Measurements from ENCODE around the gene DEFB132.
"Not testable (repeated sequence)": the region's sequence is repeated elsewhere in the genome, so short reads cannot be mapped to it uniquely, and the experiment has no call there.

The DEFB132 gene

DNA sequence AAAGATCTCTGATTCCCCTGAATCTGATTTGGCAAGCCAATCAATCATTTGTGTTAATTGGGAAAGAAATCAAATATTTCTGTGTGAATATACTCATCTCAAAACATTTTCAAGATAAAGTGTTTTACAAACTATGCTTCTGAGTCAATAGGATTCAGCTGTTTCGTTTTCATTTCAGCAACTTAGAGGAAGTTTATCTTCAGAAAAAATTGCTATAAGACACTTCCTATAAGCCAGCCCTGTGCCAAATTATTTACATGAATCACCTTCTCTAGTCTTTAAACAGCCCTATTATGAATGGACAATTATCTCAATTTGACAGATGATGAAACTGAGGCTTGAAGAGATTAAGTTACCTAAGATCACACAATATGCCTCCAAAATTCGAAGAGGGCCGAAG is 19.6 kb upstream of the DEFB132 start:
- Mint-ChIP-seq H3K27me3 (peaks cover 1% of the 10 kb centered on the region), H3K36me3 (no peaks in the 10 kb centered on the region), H3K9me3 (no peaks in the 10 kb centered on the region), H3K27ac (peak overlapping the region; percentile 29), H3K4me1 (peaks cover 4% of the 10 kb centered on the region), H3K4me3 (peak overlapping the region; percentile 83)
- no peak for DNase-seq (ENCODE audit: low spot score in 2 of 2)
- peak; percentile 80 for ATAC-seq (ENCODE audit: low read depth)

DNA sequence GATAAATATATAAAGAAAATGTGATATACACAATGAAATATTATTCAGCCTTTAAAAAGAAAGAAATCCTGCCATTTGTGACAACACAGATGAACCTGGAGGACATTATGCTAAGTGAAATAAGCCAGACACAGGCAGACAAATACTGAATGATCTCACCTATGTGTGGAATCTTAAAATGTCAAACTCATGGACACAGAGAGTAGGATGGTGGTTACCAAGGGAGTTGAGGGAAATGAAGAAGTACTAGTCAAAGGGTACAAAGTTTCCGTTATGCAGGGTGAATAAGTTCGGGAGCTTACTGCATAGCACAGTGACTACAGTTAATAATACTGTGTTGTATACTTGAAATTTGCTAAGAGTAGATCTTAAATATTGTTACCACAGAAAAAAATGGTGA is 14.6 kb upstream of the DEFB132 start:
- Mint-ChIP-seq H3K4me3 (no peak overlapping the region), H3K4me1 (no peaks in the 10 kb centered on the region), H3K27ac (no peak overlapping the region), H3K36me3 (no peaks in the 10 kb centered on the region), H3K27me3 (peaks cover 2% of the 10 kb centered on the region), H3K9me3 (no peaks in the 10 kb centered on the region)
- DNase-seq (ENCODE audit: low spot score in 2 of 2) = no peak
- ATAC-seq (ENCODE audit: low read depth) = no peak

DNA sequence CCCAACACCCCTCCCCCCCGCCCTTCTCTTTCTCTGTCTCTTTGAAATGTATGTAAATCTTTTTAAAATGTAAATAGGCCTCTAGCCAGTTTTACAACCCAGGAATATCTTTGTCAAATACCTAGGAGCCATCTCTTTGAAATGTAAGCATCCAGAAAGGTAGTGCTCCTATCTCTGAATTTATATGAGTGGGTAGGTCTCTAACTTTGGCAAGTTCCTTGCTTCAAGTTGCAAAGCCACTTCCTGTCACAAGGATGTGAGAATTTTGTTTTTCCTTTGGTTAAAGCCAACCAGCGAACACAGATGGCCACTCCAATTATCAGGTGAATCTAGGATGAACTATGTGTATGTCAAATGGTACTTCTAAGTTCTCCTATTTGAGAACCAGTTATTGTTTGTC is 6.2 kb upstream of the DEFB132 start:
- Mint-ChIP-seq H3K4me3 (no peak overlapping the region), H3K27ac (no peak overlapping the region)

DNA sequence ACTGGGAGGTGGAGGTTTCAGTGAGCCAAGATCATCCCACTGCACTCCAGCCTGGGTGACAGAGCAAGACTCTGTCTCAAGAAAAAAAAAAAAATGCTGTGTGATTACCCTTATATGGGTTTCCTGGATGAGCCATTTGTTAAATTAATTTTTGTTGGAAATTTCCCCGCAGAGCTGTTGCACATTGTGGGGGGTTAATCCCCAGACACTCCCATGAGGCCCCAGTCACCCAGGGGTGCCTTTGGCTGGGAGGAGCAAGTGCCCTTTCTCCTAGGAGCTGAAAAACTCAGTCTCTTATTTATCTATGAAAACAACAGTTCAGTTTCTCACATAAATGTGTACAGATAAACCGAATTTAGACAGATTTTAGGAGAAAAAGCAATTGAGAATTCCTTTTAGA is 4.7 kb upstream of the DEFB132 start:
- ATAC-seq (ENCODE audit: low read depth) = no peak
- Mint-ChIP-seq H3K4me1 (no peaks in the 10 kb centered on the region), H3K9me3 (no peaks in the 10 kb centered on the region), H3K4me3 (no peak overlapping the region), H3K27me3 (no peaks in the 10 kb centered on the region), H3K27ac (no peak overlapping the region), H3K36me3 (no peaks in the 10 kb centered on the region)
- DNase-seq (ENCODE audit: low spot score in 2 of 2) = no peak

More for the DNA sequence above, 6.2 kb upstream of the DEFB132 start:
- Mint-ChIP-seq H3K27me3 (no peaks in the 10 kb centered on the region), H3K4me1 (no peaks in the 10 kb centered on the region), H3K9me3 (no peaks in the 10 kb centered on the region), H3K36me3 (no peaks in the 10 kb centered on the region)
- DNase-seq (ENCODE audit: low spot score in 2 of 2) (no peak), ATAC-seq (ENCODE audit: low read depth) (no peak)

DNA sequence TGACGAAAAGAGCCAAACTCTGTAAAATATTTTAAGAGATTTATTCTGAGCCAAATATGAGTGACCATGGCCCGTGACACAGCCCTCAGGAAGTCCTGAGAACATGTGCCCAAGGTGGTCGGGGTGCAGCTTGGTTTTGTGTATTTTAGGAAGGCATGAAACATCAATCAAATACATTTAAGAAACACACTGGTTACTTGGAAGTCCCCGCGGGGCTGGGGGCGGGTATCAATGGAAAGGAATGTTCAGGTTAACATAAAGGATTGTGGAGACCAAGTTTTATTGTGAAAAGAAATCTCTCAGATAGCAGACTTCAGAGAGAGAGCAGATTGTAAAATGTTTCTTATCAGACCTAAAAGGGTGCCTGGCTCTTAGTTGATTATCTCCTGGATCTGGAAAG is 4.1 kb upstream of the DEFB132 start:
- H3K9me3 Mint-ChIP-seq; H3K27me3 Mint-ChIP-seq; H3K27ac Mint-ChIP-seq; ATAC-seq (ENCODE audit: low read depth); H3K36me3 Mint-ChIP-seq; H3K4me1 Mint-ChIP-seq; H3K4me3 Mint-ChIP-seq; DNase-seq (ENCODE audit: low spot score in 2 of 2): not testable (repeated sequence)

DNA sequence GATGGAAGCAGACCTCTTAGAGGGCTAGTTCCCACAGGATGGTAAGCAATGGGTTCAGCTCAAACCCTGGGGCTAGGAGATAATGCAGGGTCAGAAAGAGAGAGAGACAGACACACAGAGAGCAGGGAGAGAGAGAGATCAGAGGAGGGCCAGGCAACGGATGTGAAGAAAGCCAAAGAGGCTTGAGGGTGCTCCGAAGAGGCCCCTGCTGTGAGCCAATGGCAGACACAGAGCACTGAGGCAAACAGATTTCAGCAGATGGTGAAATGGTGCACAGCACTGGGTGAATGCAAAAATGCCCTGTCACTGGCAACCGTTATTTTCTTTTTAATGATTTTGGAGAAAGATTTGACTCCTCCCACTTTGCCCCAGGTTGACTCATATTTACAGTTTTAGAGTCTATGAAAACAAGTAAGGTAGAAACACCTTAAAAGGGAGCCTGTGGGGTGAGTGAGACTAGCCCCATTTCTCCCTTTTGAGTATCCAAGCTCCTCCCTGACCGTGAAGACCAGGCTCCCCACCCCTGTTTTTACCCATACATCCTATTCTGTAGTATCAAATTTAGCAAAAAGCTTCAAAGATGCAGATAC is 840 bp downstream of the DEFB132 start:
- H3K27me3 Mint-ChIP-seq = no peaks in the 10 kb centered on the region
- peaks cover 3% of the 10 kb centered on the region for H3K4me1 Mint-ChIP-seq
- no peak overlapping the region for H3K27ac Mint-ChIP-seq
- DNase-seq (ENCODE audit: low spot score in 2 of 2) (no peak), ATAC-seq (ENCODE audit: low read depth) (no peak)
- H3K36me3 Mint-ChIP-seq = no peaks in the 10 kb centered on the region
- H3K9me3 Mint-ChIP-seq = no peaks in the 10 kb centered on the region
- H3K4me3 Mint-ChIP-seq = no peak overlapping the region

DNA sequence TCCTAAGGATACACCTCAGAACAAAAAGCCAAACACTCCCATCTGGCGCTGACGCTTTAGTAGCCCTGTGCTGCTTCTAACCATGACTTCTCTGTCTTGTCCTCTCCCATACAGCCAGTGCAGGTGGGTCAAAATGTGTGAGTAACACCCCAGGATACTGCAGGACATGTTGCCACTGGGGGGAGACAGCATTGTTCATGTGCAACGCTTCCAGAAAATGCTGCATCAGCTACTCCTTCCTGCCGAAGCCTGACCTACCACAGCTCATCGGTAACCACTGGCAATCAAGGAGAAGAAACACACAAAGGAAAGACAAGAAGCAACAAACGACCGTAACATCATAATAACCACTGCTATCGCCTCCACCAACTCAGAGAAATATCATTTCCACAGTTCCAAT is 1.4 kb downstream of the DEFB132 start:
- Mint-ChIP-seq H3K36me3 (no peaks in the 10 kb centered on the region), H3K27ac (no peak overlapping the region), H3K9me3 (no peaks in the 10 kb centered on the region), H3K27me3 (no peaks in the 10 kb centered on the region), H3K4me1 (peaks cover 3% of the 10 kb centered on the region), H3K4me3 (no peak overlapping the region)
- ATAC-seq (ENCODE audit: low read depth) (no peak), DNase-seq (ENCODE audit: low spot score in 2 of 2) (no peak)

DNA sequence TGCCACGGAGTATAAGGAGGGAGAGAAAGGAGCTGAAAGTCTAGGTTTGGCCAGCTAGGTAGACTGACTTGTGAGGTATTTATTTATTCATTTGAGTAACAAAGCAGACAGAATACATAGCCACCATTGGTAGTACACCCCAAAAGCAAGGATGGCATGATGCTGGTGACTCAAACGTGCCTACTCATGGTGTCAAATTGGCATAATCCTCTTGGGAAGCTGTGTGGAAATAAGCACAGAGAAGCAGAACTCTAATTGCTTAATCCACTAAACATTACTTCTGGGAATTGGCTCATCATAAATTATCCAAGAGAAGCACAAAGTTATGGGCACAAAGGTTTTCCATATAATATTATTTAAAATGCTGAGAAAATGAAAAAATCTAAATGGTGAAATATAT is 2.5 kb downstream of the DEFB132 start:
- no peaks in the 10 kb centered on the region for H3K9me3 Mint-ChIP-seq
- no peak overlapping the region for H3K4me3 Mint-ChIP-seq
- H3K27me3 Mint-ChIP-seq = no peaks in the 10 kb centered on the region
- DNase-seq (ENCODE audit: low spot score in 2 of 2) (no peak), ATAC-seq (ENCODE audit: low read depth) (no peak)
- peaks cover 3% of the 10 kb centered on the region for H3K4me1 Mint-ChIP-seq
- H3K36me3 Mint-ChIP-seq = no peaks in the 10 kb centered on the region
- H3K27ac Mint-ChIP-seq = no peak overlapping the region

DNA sequence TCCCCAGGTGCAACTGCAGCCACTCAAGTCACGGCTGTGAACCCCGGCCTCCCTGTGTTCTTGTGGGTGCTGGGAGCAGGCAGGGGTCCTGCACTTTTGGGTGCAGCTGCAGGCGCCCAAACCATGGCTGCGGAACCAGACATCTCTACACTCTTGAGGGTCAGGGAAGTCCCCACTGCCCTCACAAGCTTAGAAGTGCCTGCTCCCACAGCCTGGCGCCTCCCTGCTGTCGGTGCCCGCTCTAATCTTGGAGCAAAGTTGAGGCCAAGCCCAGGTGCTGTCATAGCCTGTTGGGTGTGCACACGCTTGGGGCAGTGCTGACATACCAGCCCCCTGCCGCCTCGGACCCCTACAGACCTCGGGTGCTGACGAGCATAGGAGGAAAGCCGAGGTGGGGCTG is 6.2 kb downstream of the DEFB132 start:
- H3K36me3 Mint-ChIP-seq = no peaks in the 10 kb centered on the region
- H3K9me3 Mint-ChIP-seq = no peaks in the 10 kb centered on the region
- H3K27me3 Mint-ChIP-seq = no peaks in the 10 kb centered on the region
- DNase-seq (ENCODE audit: low spot score in 2 of 2) (no peak), ATAC-seq (ENCODE audit: low read depth) (no peak)
- H3K4me3 Mint-ChIP-seq = no peak overlapping the region
- H3K27ac Mint-ChIP-seq = no peak overlapping the region
- H3K4me1 Mint-ChIP-seq = peaks cover 10% of the 10 kb centered on the region

DNA sequence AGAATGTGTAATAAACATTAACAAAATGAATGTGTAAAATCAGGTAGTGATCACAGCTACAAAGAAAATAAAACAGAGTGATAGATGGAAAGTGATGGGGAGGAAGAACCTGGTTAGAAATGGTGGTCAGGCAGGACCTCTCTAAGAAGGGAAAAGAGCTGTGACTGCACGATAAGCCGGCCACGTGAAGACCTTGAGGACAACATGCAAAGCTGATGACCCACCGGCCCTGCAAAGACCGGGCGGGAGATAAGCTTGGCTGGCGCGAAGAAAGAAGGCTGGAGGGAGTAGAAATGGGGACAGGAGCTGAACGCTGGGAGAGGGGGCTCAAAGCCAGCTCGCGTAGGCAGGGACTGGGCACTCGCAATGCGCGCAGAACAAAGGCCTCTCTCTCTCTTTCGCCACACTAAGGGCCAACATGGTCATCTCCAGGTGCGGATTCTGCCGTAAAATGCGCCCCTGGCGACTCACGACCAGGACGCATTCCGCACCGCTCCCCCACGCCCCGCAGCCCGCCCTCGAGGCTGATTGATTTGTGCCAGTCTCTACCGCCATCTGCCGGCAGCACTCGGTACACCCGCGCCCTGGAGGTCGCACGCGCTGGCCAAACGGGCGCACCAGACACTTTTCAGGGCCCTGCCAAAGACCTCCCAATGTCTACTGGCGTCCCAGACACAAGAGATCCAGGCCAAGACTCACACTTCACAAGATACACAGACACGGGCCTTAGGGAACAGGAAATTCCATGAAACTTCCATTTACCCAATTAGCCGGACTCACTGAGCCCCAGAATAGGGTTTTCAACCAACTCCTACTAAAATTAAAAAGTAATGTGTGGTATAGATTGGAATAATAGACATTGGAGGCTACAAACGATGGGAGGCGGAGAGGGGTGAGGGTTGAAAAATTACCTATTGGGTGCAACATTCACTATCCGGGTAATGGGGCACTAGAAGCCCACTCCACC is 9.4 kb downstream of the DEFB132 start:
- H3K27me3 Mint-ChIP-seq = no peaks in the 10 kb centered on the region
- no peaks in the 10 kb centered on the region for H3K36me3 Mint-ChIP-seq
- ATAC-seq (ENCODE audit: low read depth) (peak; percentile 97), DNase-seq (ENCODE audit: low spot score in 2 of 2) (peak; percentile 91 to 97)
- no peak overlapping the region for H3K27ac Mint-ChIP-seq
- H3K9me3 Mint-ChIP-seq = no peaks in the 10 kb centered on the region
- peaks cover 8% of the 10 kb centered on the region for H3K4me1 Mint-ChIP-seq
- H3K4me3 Mint-ChIP-seq = peak overlapping the region; percentile 86

DNA sequence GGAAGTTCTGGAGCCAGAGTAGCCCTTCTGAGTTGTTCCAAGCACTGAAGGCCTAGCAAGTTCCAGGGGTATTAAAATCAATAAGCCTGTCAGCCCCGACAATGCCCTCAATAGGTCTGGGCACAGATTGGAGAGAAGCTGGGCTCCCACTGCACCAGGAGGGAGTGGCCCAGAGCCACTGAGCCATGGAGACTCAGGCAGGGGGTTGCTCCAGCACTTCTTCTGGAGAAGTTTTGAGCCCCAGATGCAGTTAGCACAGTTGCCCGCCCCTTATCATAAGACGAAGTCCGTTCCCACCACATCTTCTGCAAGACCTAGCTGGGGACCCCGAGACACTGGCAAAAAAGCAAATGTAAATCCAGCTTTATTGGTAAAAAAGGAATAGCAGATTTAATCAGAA is 13.0 kb downstream of the DEFB132 start:
- H3K27ac Mint-ChIP-seq = no peak overlapping the region
- ATAC-seq (ENCODE audit: low read depth) (no peak), DNase-seq (ENCODE audit: low spot score in 2 of 2) (no peak)
- no peaks in the 10 kb centered on the region for H3K9me3 Mint-ChIP-seq
- H3K4me3 Mint-ChIP-seq = no peak overlapping the region
- H3K27me3 Mint-ChIP-seq = no peaks in the 10 kb centered on the region
- peaks cover 3% of the 10 kb centered on the region for H3K36me3 Mint-ChIP-seq
- peaks cover 8% of the 10 kb centered on the region for H3K4me1 Mint-ChIP-seq

DNA sequence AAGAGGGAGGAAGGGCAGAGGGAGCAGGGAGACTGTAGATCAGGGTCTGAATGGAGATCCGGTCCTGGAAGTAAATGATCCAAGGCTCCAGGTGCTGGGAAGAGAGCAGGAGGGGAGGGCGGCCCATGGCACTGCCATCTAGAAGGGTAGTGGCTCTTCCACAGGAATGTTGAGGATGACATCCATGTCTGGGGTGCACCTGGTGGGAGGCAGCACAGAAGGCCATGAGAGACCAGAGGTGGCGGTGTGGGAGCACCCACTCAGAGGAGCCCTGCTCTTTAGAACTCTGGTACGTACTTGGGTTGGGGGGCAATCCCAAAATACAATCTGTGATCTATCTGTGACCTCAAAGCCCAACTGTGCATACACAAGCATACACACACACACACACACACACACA is 13.5 kb downstream of the DEFB132 start:
- ATAC-seq (ENCODE audit: low read depth) = no peak
- no peaks in the 10 kb centered on the region for H3K27me3 Mint-ChIP-seq
- no peak for DNase-seq (ENCODE audit: low spot score in 2 of 2)
- no peaks in the 10 kb centered on the region for H3K9me3 Mint-ChIP-seq
- H3K36me3 Mint-ChIP-seq = peaks cover 4% of the 10 kb centered on the region
- H3K4me3 Mint-ChIP-seq = no peak overlapping the region
- H3K4me1 Mint-ChIP-seq = peaks cover 8% of the 10 kb centered on the region
- H3K27ac Mint-ChIP-seq = no peak overlapping the region

DNA sequence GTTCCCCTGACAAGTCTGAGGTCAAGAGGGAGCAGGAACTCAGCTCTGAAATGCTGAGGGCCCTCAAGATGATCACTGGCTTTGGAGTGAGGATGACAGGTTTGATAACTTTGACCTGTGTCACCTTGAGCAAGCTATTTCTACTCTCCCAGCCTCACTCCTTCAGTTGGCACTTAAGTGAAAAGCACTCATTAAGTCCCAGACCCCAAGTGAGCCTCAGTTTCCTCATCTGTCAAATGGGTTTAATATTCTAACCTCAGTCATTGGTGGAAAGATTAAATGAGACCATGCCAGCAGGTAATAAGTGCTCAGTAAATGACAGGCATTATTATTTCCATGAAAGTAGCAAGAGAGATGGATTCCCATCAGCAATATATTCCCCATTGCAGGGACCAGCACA is 14.0 kb downstream of the DEFB132 start:
- no peak overlapping the region for H3K4me3 Mint-ChIP-seq
- H3K27ac Mint-ChIP-seq = no peak overlapping the region

DNA sequence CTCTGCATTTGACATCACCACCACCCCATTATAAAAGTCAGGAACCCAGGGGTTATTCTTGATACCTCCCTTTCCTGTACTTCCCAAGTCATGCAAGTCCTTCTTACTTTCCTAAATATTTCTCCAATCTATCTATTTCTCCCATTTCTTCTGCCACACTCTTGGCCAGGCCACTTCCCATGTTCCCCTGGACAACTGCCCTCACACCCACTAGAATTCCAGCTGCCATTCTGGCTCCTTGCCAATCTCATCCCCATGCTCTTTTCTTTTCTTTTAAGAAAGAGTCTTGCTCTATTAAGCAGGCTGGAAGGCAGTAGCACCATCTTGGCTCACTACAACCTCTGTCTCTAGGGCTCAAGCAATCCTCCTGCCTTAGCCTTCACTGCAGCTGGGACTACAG is 15.2 kb downstream of the DEFB132 start:
- Mint-ChIP-seq H3K27ac (no peak overlapping the region), H3K27me3 (no peaks in the 10 kb centered on the region), H3K4me3 (no peak overlapping the region), H3K36me3 (peaks cover 6% of the 10 kb centered on the region), H3K9me3 (no peaks in the 10 kb centered on the region), H3K4me1 (no peaks in the 10 kb centered on the region)
- ATAC-seq (ENCODE audit: low read depth) (no peak), DNase-seq (ENCODE audit: low spot score in 2 of 2) (no peak)

More for the DNA sequence above, 14.0 kb downstream of the DEFB132 start:
- Mint-ChIP-seq H3K9me3 (no peaks in the 10 kb centered on the region), H3K4me1 (peaks cover 5% of the 10 kb centered on the region), H3K36me3 (peaks cover 6% of the 10 kb centered on the region), H3K27me3 (no peaks in the 10 kb centered on the region)
- no peak for ATAC-seq (ENCODE audit: low read depth)
- DNase-seq (ENCODE audit: low spot score in 2 of 2) = no peak

DNA sequence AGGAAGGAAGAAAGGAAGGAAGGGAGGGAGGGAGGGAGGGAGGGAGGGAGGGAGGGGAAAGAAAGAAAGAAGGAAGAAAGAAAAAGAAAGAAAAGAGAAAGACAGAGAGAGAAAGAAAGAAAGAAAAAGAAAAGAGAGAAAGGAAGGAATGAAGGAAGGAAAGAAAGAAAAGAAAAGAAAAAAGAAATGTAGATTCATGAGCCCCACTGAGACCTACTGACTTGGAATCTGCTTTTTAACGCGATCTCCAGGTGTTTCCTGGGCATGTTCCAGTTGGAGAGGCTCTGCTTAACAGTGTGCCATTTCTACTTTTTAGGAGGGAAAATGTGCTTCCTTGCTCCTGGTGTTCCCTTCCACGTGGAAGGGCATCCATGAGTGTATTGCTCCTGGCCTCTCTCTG is 16.4 kb downstream of the DEFB132 start:
- Mint-ChIP-seq H3K9me3 (no peaks in the 10 kb centered on the region), H3K4me3 (no peak overlapping the region), H3K27me3 (no peaks in the 10 kb centered on the region), H3K4me1 (no peaks in the 10 kb centered on the region), H3K27ac (no peak overlapping the region), H3K36me3 (peaks cover 8% of the 10 kb centered on the region)
- DNase-seq (ENCODE audit: low spot score in 2 of 2) = no peak
- no peak for ATAC-seq (ENCODE audit: low read depth)

Measured in memory B cell (primary cell).